Amniotic epithelial cell (primary cell): ENCODE results near the gene TCP11.
"Not testable (repeated sequence)": the region's sequence is repeated elsewhere in the genome, so short reads cannot be mapped to it uniquely, and the experiment has no call there.

Source experiments
- DNase-seq: peaks from one replicate; pipeline ENCODE4 v3.0.0-alpha.2; 2010; ENCODE audit warnings: low read depth

TCP11 gene

GRCh38 chr6:35146453-35146852, 5.3 kb upstream of the TCP11 start:
- DNase-seq: peak; percentile 32

DNA sequence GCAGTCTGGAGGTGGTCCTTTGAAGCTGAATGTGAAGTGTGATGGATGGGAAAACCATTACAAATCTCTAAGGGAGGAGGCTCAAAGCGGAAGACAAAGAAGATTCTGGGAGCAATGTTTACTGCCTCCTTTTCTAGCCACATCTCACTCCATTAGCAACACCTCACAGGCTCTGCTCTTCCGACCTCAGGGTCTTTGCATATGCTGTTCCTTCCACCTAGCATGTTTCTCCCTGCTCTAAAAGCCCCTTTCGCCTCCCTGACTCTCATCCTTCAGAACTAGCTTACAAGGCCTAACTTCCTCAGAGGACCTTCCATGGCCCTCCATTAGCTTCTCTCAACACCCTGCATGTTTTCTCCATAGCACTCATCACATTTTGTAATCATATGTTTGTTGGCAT, 4.6 kb upstream of the TCP11 start:
- DNase-seq: no peak

GRCh38 chr6:35142588-35143569, 1.7 kb upstream of the TCP11 start:
- no peak for DNase-seq

- no peak for DNase-seq
Observed at GRCh38 chr6:35140639-35141006, 516 bp downstream of the TCP11 start.

DNA sequence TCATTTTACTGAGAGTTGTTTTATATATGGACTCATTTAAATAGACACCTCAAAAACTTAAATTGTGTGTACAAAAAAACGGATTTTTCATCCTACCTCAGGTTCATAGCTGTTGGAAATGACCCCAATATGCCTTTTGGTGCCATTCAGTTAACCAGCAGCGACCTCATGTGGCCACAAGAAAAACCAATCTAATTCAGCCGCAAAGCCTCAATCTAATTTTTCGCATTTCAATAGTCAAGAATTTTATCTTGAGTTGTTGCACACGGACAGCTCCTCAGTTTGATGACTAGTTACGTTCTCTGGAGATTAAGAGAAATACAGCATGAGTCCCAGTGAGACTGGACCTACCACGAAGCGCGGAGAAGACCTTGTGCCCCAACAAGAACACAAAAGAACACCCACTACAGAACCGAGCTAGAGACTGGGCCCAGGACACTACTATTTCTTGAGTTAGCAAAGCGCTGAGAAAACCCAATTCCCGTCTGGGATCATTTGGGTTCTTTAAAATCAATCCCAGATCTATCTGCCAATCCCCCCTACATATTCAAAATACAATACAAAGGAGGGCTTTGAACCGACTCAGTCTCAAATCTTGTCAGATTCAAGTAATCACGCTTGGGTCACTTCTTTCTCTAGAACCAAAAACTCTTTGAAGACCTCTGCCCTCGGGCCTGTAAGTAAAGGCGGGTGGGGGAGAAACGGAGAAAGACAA, 1.1 kb downstream of the TCP11 start:
- DNase-seq: peak; percentile 84

- DNase-seq: no peak
Observed at GRCh38 chr6:35139470-35139869, 1.7 kb downstream of the TCP11 start.

DNA sequence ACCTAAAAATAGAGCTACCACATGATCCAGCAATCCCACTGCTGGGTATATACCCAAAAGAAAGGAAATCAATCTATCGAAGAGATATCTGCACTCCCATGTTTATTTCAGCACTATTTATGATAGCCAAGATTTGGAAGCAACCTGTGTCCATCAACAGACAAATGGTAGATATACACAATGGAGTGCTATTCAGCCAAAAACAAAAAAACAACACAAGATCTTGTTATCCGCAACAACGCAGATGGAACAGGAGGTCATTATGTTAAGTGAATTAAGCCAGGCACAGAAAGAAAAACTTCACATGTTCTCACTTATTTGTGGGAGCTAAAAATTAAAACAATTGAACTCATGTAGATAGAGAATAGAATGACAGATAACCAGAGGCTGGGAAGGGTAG, 2.9 kb downstream of the TCP11 start:
- DNase-seq: not testable (repeated sequence)

DNA sequence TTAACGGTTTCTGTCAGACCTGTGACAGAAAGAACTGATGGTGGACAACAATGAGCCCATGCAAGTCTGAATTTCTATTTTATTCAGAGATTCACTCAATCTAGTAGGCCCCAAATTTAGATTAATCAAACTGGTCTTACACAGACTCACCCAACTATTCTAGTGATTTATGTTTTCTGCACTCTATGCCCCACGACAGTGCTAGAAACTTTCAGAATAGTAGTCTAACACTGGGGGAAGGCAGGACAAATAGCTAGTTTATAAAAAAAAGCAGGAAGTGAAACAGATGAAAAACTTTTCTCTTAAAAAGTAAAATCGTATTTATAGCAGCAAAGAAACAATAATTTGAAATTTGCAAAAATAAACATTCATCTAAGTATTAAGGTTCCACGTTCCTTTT, 5.0 kb downstream of the TCP11 start:
- DNase-seq: no peak

- DNase-seq: peak; percentile 56
Observed at GRCh38 chr6:35128496-35128895, 12.6 kb downstream of the TCP11 start.

DNA sequence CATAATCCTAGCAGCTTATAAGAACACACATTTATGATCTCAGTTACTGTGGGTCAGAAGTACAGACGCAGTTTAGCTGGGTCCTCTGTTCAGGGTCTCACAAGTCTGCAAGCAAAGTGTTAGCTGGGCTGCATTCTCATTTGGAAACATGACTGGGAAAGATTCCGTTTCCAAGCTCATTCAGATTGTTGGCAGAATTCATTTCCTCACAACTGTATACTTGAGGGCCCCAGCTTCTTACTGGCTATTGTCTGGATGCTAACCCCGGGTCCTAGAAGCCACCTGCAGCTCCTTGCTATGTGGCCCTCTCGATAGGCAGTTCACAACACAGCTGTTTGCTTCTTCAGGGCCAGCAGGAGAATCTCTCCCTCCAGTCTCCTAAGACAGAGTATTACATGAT, 13.1 kb downstream of the TCP11 start:
- no peak for DNase-seq

DNA sequence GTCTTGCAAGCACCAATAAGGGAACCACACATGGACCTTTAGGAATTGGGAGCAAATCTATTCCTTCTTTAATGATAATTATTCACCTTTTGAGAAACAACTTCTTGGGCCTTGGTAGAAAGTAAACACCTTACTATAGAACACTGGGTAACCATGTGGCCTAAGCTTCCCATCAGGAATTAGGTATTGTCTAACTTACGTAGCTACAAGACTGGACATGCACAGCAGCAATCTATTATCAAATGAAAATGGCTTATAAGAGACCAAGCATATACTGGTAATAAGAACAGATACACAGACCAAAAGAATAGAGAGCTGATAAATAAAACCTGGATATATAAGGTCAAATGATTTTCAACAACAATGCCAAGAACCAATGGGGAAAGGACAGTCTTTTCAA, 16.8 kb downstream of the TCP11 start:
- DNase-seq: no peak

DNA sequence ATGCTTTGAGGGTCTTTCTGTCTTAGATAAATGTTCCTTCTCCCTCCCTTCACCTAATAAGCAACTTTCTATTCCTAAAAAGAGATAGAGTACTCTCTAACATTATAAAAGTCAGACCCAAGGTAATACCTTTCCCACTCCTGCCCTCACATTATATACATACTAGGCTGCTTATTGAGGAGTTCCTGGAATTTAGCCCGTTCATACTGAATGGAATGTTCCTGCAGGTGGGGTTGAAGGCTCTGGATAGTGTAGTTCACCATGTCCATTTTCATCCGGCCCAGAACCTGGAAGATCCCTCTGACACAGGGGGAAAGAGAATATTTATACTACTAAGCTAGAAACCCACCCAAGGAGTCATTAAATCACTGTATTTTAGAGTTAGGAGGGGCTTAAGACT, 20.4 kb downstream of the TCP11 start:
- no peak for DNase-seq

DNA sequence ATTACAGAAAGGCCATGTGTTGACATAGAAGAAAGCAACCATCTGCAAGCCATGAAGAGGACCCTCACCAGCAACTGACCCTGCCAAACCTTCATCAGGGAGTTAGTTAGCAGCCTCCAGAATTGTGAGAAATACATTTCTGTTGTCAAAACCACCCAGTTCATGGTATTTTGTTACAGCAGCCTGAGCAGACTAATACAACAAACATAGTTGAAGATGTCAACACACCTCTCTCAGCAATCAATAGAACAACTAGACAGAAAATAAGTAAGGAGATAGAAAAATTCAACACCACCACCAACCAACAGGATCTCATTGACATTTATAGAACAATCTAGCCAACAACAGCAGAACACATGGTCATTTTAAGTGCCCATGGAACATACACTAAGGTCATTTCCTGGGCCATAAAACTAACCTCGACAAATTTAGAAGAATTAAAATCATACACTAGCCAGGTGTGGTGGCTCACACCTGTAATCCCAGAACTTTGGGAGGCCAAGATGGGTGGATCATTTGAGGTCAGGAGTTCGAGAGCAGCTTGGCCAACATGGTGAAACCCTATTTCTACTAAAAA, 32.7 kb downstream of the TCP11 start:
- DNase-seq: no peak

- not testable (repeated sequence) for DNase-seq
Observed at GRCh38 chr6:35107761-35108160, 33.4 kb downstream of the TCP11 start.

GRCh38 chr6:35107208-35107607, 33.9 kb downstream of the TCP11 start:
- not testable (repeated sequence) for DNase-seq

DNA sequence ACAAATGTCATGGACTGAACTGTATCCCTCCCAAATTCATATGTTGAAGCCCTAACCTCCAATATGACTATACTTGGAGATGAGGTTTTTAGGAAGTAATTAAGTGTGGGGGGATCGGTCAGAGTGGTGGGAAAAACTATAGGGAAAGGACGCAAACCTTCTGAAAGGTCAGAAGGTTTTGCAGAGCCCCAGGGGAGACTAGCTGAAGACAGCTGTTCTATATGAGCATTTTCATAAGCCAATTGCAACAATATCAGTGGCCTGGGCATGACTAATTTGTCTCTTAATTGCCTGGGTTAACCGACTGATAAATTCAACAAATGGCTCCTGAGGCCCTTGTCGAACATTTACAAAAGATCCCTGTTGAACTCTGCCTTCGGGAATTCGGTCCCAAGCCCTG, 35.1 kb downstream of the TCP11 start:
- not testable (repeated sequence) for DNase-seq

GRCh38 chr6:35105078-35105477, 36.1 kb downstream of the TCP11 start:
- no peak for DNase-seq

DNA sequence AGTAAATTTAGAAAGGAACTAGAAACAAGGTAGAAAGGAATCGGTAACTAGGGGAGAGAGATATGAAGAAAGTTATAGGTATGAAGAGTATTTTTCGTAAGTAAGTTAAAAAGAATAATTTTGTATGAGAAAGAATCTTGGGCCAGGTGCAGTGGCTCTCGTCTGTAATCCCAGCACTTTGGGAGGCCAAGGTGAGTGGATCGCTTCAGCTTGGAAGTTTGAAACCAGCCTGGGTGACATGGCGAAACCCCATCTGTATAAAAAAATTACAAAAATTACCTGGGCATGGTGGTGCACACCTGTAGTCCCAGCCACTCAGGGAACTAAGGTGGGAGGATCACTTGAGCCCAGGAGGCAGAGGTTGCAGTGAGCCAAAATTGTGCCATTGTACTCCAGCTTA, 42.0 kb downstream of the TCP11 start:
- no peak for DNase-seq

DNA sequence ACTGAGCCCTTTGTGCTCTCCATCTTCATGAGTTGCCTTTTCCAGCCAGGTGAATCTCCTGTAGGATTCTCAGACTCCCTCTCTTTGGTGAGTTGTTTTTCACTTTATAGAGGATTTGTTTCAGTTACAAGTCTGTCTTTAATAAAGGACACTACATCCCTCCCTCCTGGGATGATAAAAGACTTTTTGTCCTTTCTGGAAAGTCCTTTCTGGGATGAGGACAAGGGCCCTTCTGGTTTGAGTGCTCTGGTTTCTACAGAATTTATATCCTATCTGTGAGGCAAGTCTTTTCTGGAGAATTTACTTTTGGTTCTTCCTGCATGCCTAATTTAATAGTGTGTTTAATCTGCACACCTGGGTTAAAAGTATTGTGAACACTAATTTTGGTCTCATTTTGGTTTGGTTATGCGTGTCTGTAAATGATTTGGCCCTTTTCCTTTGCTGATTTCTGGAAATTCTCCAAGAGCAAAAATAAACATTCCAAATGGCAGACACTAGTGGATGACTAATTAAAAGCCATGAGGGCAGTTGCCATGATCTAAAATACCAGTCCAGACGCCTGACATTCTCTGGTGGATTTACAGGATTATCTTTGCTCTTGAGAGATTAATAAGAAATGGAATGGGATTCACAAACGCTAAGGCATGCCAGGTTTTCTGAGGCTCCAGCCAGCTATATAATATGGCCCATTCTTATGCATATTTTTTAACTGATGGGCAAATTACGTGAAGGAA, 44.8 kb downstream of the TCP11 start:
- peak; percentile 86 for DNase-seq

- DNase-seq: peak; percentile 37
Observed at GRCh38 chr6:35094183-35094582, 47.0 kb downstream of the TCP11 start.

DNA sequence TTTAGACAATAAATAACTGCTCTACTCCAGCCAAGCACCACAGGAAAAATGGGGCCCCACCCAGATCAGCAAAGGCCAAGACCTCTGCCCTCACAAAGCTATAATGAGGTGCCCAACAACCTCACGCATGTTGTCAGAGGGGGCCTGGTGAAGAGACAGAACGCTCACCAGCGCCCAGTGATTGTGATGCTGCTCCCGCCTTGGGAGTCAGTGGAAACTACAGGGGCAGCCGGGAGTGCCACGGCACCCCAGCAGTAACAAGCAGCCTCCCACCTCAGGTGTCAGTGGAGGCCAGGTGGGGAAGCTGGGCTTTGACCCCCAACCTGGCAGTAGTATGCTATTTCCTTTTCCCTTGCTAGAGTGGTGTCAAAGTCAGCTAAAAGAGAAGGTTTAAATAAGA, 47.4 kb downstream of the TCP11 start:
- DNase-seq: no peak

GRCh38 chr6:35093118-35093445, 48.1 kb downstream of the TCP11 start:
- no peak for DNase-seq
